Measurements from ENCODE around the gene MITF.

Gene MITF

GRCh38 chr3:69831737-69832136, 92.5 kb downstream of the MITF start:
- no peak for DNase-seq (ENCODE audit: low read depth)
- TF ChIP-seq CTCF (IDR thresholded peaks at IDR 0.05; ENCODE audit: low read depth, low read length), result no peak
- no peak for TF ChIP-seq MAX (IDR thresholded peaks at IDR 0.05; ENCODE audit: low read depth, low read length)
- H3K4me3 ChIP-seq (ENCODE audit: low read depth, low read length), result no peak overlapping the region

- H3K4me3 ChIP-seq (ENCODE audit: low read depth, low read length), result no peak overlapping the region
- no peak for DNase-seq (ENCODE audit: low read depth)
- no peak for TF ChIP-seq MAX (IDR thresholded peaks at IDR 0.05; ENCODE audit: low read depth, low read length)
- TF ChIP-seq MYC (IDR thresholded peaks at IDR 0.05; ENCODE audit: low read depth, low read length), result no peak
- no peak for TF ChIP-seq POLR2A (IDR thresholded peaks at IDR 0.05; ENCODE audit: extremely low read depth, insufficient read length)
- TF ChIP-seq CTCF (IDR thresholded peaks at IDR 0.05; ENCODE audit: low read depth, low read length), result no peak
Measured at GRCh38 chr3:69833591-69833990, 94.3 kb downstream of the MITF start.

- no peak for DNase-seq (ENCODE audit: low read depth)
- no peak for TF ChIP-seq CTCF (IDR thresholded peaks at IDR 0.05; ENCODE audit: low read depth, low read length)
- no peak for TF ChIP-seq POLR2A (IDR thresholded peaks at IDR 0.05; ENCODE audit: extremely low read depth, insufficient read length)
- TF ChIP-seq MYC (IDR thresholded peaks at IDR 0.05; ENCODE audit: low read depth, low read length), result no peak
- no peak for TF ChIP-seq MAX (IDR thresholded peaks at IDR 0.05; ENCODE audit: low read depth, low read length)
- H3K4me3 ChIP-seq (ENCODE audit: low read depth, low read length), result no peak overlapping the region
Measured at GRCh38 chr3:69838217-69838616, 99.0 kb downstream of the MITF start.

GRCh38 chr3:69838696-69839515, 99.6 kb downstream of the MITF start:
- TF ChIP-seq MAX (IDR thresholded peaks at IDR 0.05; ENCODE audit: low read depth, low read length), result no peak
- no peak for TF ChIP-seq MYC (IDR thresholded peaks at IDR 0.05; ENCODE audit: low read depth, low read length)
- no peak for TF ChIP-seq CTCF (IDR thresholded peaks at IDR 0.05; ENCODE audit: low read depth, low read length)
- no peak for TF ChIP-seq POLR2A (IDR thresholded peaks at IDR 0.05; ENCODE audit: extremely low read depth, insufficient read length)
- H3K4me3 ChIP-seq (ENCODE audit: low read depth, low read length), result no peak overlapping the region
- DNase-seq (ENCODE audit: low read depth), result no peak

- DNase-seq (ENCODE audit: low read depth), result no peak
- TF ChIP-seq CTCF (IDR thresholded peaks at IDR 0.05; ENCODE audit: low read depth, low read length), result no peak
- no peak for TF ChIP-seq MYC (IDR thresholded peaks at IDR 0.05; ENCODE audit: low read depth, low read length)
- no peak overlapping the region for H3K4me3 ChIP-seq (ENCODE audit: low read depth, low read length)
Measured at GRCh38 chr3:69842351-69842750, 103.1 kb downstream of the MITF start.

GRCh38 chr3:69842789-69843188, 103.5 kb downstream of the MITF start:
- DNase-seq (ENCODE audit: low read depth), result no peak
- TF ChIP-seq MAX (IDR thresholded peaks at IDR 0.05; ENCODE audit: low read depth, low read length), result no peak
- TF ChIP-seq POLR2A (IDR thresholded peaks at IDR 0.05; ENCODE audit: extremely low read depth, insufficient read length), result no peak
- no peak for TF ChIP-seq MYC (IDR thresholded peaks at IDR 0.05; ENCODE audit: low read depth, low read length)
- no peak for TF ChIP-seq CTCF (IDR thresholded peaks at IDR 0.05; ENCODE audit: low read depth, low read length)
- H3K4me3 ChIP-seq (ENCODE audit: low read depth, low read length), result no peak overlapping the region
